Stimulated activated CD8-positive, alpha-beta memory T cell treated with anti-CD3 and anti-CD28 coated beads, Interleukin-7, amount 100 ng/mL, for 4 hours (primary cell): Measurements from ENCODE around the gene ACP7.
"Not testable (repeated sequence)": the region's sequence is repeated elsewhere in the genome, so short reads cannot be mapped to it uniquely, and the experiment has no call there.

ENCODE experiments used
- DNase-seq, 2 donors: peaks; one replicate each; pipeline ENCODE4 v3.0.0-alpha.2; 2020; ENCODE audit warnings: low read depth in 2 of 2

The ACP7 gene, protein sequence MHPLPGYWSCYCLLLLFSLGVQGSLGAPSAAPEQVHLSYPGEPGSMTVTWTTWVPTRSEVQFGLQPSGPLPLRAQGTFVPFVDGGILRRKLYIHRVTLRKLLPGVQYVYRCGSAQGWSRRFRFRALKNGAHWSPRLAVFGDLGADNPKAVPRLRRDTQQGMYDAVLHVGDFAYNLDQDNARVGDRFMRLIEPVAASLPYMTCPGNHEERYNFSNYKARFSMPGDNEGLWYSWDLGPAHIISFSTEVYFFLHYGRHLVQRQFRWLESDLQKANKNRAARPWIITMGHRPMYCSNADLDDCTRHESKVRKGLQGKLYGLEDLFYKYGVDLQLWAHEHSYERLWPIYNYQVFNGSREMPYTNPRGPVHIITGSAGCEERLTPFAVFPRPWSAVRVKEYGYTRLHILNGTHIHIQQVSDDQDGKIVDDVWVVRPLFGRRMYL

DNA sequence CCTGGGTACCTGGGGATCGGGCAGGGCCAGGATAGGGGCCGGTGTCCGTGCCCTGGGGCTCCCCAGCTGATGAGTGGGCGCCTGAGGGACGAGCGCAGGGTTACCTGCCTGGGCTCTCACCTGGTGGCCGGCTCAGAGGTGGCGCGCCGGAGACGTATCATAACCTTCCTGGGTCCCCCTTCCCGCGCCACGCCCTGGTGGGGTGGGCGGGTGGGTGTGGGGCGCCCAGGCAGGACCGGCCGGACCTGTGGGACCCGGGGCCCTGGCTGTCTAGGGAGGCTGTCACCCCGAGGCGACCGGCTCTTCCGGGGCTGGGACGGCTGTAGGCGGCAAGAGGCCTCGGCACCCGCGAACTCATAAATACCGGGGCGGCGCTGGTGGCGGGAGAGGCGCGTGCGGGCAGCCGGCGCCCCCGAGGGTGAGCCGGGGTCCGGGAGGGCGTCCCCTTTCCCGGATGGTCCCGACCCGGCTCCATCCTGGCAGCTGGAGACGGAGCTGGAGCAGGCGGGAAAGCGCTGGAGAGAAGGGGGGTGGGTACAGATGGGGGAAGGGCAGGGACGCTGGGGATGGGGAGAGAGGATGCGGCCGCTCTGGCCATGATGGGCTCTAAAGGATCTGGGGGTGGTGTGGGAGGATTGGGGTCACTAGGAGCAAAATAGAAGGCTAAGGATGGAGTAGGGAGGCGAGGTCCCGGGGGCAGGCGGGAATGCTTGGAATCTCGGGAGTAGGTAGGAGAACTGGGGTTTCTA, at the start of gene ACP7:
TSS of gene ACP7 (plus strand) at position 386 of the 749 bp plus-strand sequence. CDS start 902 bp downstream, outside the sequence.
- DNase-seq, result peak in 1 of 2 donors; percentile 12

DNA sequence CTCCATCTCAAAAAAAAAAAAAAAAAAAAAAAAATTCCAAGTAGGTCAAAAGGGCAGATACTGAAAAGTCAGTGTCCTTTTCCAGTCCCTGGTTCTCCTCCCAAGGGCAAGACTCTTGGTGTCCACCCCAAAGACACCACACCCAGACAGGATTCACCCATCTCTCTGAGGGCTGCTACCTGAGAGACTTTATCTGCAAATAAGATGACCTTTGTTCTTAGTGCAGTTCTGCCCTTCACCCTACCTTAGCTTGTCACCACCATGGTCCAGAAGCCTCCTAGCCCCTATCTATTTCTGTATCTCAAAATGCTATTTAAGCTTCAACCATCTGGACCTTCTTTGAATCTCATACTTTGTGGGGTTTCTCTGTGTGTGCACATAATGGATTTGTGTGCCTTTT, 47.6 kb upstream of the ACP7 start:
- DNase-seq, result no peak

DNA sequence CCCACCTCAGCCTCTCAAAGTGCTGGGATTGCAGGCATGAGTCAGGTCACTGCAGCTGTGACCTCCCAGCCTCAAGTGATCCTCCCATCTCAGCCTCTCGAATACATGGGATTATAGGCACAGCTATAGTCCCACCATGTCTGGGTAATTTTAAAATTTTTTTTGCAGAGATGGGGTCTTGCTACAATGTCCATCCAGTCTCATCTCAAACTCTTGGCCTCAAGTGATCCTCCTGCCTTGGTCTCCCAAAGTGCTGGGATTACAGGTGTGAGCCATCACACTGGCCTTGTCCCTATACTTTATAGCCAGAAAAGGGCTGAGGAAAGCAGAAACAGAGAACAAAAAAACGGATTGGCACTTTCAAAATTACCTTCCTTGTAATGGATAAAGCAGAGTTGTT, 47.0 kb upstream of the ACP7 start:
- no peak for DNase-seq

DNA sequence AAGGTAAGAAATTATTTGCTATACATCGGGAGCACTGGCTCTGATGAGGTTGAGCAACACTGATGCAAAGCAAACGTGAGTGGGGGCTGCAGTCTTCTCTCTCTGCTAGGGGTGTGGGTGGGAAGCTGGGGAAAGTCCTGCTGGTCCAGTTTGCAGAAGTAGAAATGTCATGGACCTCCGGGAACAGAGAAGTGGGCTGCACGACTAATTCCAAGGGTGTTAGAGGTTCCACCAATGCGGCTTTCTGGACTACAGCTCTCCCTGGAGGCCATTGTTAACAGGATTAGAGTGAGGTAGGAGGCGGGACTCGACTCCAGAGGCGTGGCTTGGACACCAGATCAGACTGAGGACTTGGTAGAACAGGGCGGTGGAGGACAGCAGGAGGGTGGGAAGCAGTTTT, 46.1 kb upstream of the ACP7 start:
- no peak for DNase-seq

DNA sequence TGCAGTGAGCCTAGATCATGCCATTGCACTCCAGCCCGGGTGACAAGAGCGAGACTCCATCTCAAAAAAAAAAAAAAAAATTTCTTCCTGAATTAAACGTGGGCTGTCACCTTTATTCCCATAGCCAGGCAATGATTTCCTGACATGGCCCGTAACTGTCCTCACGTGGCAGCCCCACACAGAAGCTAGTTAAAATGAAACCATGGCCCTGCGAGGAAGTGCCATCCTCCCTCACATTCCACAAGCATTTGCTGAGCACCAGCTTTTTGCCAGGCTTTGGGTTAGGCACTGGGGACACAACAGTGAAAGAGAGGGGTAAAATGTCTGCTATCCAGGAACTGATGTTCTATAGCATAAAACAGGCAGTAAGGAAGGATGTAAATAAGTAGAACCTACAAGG, 38.7 kb upstream of the ACP7 start:
- DNase-seq, result no peak

DNA sequence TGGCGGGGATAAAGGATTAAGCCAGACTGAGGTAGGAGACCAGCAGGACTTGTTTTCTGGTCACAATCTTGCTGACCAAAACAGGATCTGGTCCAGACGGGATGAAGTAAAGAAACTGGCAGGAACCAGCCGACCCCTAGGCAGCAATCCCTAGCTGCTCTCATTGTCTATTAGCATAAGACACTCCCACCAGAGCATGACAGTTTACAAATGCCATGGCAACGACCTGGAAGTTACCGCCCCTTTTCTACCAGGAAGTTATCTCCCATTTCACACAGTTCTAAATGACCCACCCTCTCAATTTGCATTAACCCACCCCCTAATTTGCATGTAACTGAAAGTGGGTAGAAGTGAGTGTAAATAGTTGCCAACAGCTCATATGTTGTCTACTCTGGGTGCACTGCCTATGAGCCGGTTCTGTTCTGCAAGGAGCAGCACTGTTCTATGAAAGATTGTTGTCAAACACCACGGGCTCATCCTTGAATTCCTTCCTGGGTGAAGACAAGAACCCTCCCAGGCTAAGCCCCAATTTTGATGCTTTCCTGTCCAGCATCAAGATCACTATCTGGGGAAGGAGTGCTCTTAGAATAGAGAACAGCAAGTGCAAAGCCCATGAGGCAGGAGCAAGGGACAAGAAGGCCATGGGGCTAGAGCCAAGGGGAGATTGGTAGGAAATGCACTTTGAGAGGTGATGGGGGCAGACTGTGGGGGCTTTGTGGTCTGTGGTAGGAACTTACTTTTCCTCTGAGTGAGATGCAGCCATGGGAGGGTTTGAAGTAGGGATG, 37.9 kb upstream of the ACP7 start:
- DNase-seq, result no peak

DNA sequence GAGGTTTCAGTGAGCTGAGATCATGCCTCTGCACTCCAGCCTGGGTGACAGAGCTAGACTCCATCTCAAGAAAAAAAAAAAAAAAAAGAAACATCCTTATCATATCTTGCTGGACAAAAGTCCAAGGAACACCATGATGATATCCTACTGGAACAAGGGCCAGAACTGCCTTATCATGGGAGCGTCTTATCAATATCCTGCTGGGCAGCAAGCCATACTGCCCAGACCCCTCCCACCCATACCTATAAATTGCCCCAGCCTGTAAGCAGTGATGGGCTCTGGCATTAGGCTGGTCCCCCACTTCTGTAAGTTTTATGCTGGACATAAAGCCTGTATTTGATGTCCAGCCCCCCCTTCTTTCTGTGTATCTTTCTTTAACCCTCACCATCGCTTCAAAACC, 37.1 kb upstream of the ACP7 start:
- no peak for DNase-seq

DNA sequence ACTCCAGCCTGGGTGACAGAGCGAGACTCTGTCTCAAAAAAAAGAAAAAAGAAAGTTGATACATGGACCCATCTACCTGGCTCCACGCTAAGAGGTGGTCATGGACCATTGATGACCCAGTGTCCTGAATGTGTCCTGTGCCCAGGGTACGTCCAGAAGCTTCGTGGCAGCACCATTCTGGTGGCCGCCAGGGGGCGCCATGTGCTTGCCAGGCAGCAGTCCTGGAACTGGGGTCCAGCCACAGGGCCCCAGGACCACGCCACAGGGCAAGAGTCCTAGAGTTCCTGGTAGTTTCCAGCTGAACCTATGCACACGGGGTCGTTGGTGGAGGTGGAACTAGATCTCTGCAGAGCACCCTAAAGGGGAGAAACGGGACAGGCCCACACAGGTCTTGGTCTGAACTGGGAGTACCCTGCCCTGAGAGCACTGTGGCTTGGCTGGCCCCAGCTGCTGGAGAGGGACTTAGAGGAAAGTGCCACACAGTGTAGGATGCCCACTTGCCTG, 31.9 kb upstream of the ACP7 start:
- DNase-seq, result peak; percentile 24 to 48

DNA sequence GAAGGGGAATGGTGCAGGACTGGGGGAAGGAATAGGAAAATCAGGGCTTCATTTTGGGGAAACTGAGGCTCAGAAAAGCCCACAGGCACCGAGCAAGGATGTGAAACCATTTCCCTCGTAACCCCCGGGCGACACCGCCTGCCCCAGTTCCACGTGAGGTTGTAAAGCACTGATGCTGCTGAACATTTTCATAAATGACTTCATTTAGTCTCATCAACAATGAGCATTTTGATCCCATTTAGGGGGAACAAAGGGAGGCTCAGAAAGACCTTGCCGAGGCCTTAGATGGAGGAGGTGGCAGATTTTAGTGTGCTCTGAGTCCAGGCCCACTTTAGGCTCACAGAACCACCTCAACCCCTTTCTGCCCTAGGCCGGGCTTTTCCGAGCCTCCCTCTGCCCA, 31.3 kb upstream of the ACP7 start:
- no peak for DNase-seq

DNA sequence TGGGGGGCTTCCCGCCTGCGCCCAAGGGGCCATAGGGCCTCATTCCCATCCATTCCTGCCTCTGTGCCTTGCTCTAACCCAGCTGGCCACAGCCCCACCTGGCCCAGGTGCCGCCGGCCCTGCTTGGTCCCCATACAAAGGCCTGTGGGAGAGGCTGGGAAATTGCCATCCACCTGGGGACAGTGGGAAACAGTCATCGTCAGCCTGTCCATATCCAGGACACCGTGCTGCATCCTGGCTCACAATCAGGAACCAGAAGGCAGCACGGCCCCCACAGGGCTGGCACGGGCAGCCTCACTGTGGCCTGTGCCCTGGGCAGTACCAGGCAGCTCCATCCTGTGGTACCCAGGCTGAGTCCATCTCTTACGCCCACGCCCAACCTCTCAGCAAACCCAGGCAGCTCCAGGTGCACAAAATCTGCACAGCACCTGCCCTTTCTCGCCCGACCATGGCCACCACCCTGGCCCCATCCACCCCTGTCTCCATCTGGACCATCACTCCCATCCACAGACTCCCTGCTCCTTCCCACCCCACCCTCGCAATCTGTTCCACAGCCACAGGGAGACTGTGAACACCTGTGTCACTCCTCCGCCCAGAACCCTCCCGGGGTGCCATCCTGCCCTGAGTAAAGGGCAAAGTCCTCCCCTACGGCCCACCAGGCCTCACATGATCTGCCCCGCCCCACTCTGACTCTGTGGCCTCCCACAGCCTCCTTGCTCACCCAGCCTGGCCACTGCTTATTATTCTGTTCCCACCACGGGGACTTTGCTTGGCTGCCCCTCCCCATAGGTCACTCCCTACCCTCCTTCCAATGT, 30.7 kb upstream of the ACP7 start:
- DNase-seq, result no peak

DNA sequence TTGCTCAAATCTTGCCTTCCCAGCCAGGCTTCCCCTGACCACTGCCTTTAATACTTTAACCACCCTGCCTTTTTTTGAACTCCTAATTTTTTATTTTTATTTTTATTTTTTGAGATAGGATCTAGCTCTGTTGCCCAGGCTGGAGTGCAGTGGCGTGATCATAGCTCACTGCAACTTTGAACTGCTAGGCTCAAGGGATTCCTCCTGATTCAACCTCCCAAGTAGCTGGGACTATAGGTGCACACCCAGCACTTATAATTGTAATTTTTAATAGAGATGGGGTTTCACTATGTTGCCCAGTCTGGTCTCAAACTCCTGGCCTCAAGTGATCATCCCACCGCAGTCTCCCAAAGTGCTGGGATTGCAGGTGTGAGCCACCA, 30.1 kb upstream of the ACP7 start:
- no peak for DNase-seq

DNA sequence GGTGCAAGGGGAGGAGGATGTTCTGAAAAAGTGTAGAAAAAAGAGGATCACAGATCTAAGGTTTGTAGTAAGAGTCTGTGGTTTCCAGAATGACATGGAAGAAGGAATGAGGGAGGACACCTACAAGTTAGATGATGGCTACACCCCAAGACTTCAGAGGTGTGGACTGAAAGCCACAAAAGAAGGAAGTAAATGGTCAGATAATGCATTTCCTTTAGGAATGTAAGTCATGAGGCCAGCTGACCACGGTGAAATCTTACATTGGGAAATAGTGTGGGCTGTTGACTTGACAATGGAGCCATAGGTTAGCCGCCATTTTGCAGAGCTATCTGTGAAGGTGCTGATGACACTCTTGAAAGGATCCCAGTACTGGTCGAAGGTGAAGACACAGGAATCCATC, 26.6 kb upstream of the ACP7 start:
- DNase-seq, result no peak

DNA sequence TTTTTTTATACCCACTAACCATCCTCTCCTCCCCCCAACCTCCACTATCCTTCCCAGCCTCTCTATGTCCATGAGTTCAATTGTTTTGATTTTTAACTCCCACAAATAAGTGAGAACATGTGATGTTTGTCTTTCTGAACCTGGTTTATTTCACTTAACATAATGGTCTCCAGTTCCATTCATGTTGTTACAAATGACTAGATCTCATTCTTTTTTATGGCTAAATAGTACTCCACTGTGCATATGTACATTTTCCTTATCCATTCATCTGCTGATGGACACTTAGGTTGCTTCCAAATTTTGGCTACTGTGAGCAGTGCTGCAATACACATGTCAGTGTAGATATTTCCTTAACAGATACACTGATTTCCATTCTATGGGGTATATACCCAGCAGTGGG, 24.9 kb upstream of the ACP7 start:
- DNase-seq, result no peak

DNA sequence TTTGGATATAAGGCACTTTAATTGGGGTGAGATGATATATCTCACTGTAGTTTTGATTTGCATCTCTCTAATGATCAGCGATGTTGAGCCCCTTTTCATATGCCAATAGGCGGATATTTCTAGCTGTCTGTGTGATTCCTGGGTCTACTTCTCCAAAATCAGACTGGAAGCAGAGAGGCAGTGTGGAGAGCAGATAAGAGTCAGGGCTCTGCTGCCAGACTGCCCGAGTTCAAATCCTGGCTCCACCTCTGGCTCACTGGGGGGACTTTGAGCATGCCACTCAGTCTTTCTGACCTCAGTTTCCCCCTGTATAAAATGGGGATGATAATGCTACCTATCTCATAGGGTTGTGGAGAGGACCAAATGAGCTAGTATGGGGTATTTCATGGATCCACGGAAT, 24.0 kb upstream of the ACP7 start:
- DNase-seq, result no peak

DNA sequence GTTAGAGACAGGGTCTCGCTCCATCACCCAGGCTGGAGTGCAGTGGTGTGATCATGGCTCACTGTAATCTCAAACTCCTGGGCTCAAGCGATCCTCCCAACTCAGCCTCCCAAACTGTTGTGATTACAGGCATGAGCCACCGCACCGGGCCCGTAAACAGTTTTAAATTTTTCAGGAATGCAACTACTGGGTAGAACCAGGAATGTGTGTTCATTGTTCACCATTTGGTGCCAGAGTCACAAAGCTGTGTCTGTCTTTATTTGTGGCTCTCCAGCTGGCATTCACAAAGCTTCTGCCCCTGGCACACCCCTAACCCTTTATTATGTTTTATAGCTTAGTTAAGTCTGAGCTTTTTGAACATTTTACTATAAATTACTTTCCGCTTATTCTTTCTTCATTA, 19.8 kb upstream of the ACP7 start:
- no peak for DNase-seq

DNA sequence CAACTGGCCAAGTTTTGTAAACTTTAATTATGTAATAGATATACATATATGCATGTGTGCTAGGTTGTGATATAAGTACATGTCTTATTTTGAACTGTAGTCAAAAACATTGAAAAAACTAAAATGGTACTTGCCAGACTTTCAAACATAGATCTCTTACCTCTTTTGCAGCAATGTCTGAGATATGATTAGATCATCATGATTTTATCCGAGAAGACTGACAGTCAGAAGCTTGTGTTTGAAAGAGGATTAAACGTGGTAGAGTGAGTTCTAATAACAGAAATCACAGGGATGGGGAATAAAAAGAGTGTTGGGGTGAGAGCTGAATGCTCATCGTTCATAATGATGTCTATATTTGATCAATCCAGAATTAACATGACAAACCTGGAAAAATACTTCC, 18.2 kb upstream of the ACP7 start:
- no peak for DNase-seq

DNA sequence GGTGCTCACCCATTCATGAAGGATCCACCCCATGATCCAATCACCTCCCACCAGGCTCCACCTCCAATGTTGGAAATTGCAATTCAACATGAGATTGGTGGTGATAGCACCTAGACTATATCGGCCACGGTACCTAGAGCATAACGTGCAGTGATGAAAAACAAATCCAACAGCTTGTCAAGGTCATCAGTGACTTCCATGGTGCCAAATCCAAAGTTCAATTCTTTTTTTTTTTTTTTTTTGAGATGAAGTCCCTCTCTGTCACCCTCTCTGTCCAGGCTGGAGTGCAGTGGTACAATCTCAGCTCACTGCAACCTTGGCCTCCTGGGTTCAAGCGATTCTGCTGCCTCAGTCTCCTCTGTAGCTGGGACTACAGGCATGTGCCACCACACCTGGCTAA, 17.1 kb upstream of the ACP7 start:
- DNase-seq, result no peak

DNA sequence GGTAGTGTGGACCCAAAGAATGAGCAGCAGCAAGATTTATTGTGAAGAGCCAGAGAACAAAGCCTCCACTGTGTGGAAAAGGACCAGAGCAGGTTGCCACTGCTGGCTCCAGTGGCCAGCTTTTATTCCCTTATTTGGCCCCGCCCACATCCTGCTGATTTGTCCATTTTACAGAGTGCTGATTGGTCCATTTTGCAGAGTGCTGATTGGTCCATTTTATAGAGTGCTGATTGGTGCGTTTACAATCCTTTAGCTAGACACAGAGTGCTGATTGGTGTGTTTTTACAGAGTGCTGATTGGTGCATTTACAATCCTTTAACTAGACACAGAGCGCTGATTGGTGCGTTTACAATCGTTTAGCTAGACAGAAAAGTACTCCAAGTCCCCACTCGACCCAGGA, 15.9 kb upstream of the ACP7 start:
- not testable (repeated sequence) for DNase-seq

DNA sequence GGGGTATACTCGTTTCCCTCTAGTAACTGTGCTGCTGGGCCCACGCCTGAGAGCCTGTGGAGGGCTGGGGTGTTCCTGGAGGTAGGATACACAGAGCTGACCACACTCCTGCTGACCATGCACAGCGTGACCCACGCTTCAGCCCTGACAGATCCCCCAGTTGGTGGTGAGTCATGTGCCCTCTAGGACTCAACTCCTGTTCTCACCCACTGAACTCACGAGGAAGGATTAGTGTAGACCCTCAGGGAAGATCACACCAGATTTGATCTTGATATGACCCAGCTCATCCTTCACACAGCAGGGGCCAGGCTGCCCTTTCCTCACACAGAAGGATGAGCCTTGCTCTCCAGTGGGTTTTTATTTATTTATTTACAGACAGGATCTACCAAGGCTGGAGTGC, 13.3 kb upstream of the ACP7 start:
- no peak for DNase-seq

DNA sequence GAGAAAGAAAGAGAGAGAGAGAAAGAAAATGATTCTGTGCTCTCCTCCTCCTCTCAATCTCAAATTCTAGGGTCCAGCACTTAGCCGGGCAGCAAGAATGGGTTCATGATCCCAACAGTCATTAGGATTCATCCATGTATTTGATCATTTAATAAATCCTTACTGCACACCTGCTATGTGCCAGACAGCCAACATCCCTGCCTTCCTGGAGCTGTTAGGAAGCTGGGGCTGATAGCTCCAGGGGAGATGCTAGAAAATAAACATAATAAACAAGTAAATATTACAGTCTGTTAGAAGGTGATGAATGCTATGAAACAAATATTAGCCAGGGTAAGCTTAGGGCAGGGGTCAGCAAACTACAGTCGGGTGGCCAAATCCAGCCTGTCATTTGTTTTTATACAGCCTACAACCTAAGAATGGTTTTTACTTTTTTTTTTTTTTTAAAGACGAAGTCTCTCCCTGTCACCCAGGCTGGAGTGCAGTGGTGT, 9.9 kb upstream of the ACP7 start:
- no peak for DNase-seq

DNA sequence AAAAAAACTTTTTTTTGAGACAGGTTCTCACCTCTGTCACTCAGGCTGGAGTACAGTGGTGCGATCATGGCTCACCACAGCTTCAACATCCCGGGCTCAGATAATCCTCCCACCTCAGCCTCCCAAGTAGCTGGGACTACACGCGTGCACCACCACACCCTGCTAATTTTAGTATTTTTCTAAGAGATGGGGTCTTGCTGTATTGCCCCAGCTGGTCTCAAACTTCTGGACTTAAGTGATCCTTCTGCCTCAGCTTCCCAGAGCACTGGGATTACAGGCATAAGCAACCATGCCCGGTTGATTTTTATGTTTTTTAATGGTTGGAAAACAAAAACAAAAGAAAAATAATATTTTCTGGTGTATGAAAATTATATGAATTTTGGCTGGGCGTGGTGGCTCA, 9.2 kb upstream of the ACP7 start:
- DNase-seq, result no peak
